NCI-H446 treated with DMSO at 0.1 percent for 48 hours (cell line): ENCODE results near the gene PIK3C2G.
A peak's percentile ranks its signal among the peaks of the same experiment; 100 is the strongest.

ENCODE experiments used
- DNase-seq: peaks from one replicate; lab custom pipeline; 2025; lab: John Stamatoyannopoulos, UW

The PIK3C2G gene

GRCh38 chr12:18275981-18276380 lies 14.7 kb downstream of the PIK3C2G start:
- DNase-seq, result no peak

GRCh38 chr12:18277196-18277595 lies 15.9 kb downstream of the PIK3C2G start:
- no peak for DNase-seq

- no peak for DNase-seq
These were observed 19.4 kb downstream of the PIK3C2G start for GRCh38 chr12:18280728-18281127.

GRCh38 chr12:18281941-18282340 lies 20.6 kb downstream of the PIK3C2G start:
- DNase-seq, result peak; percentile 85

- peak; percentile 46 for DNase-seq
These were observed 22.5 kb downstream of the PIK3C2G start for GRCh38 chr12:18283831-18284230.

- DNase-seq, result no peak
These were observed 23.1 kb downstream of the PIK3C2G start for GRCh38 chr12:18284386-18284785.

GRCh38 chr12:18285161-18285560 lies 23.8 kb downstream of the PIK3C2G start:
- no peak for DNase-seq

GRCh38 chr12:18290386-18290785 lies 29.1 kb downstream of the PIK3C2G start:
- no peak for DNase-seq

GRCh38 chr12:18294889-18295288 lies 33.6 kb downstream of the PIK3C2G start:
- DNase-seq, result no peak

GRCh38 chr12:18296201-18296908 lies 35.0 kb downstream of the PIK3C2G start:
- DNase-seq, result no peak

- no peak for DNase-seq
These were observed 35.6 kb downstream of the PIK3C2G start for GRCh38 chr12:18296909-18297280.

GRCh38 chr12:18297902-18298301 lies 36.6 kb downstream of the PIK3C2G start:
- no peak for DNase-seq

GRCh38 chr12:18302809-18303430 lies 41.6 kb downstream of the PIK3C2G start:
- DNase-seq, result no peak

GRCh38 chr12:18304609-18305008 lies 43.3 kb downstream of the PIK3C2G start:
- DNase-seq, result no peak

- no peak for DNase-seq
These were observed 45.0 kb downstream of the PIK3C2G start for GRCh38 chr12:18306311-18306710.

GRCh38 chr12:18313306-18313705 lies 52.0 kb downstream of the PIK3C2G start:
- DNase-seq, result no peak

- peak; percentile 54 for DNase-seq
These were observed 58.8 kb downstream of the PIK3C2G start for GRCh38 chr12:18320036-18320617.

GRCh38 chr12:18320976-18321375 lies 59.7 kb downstream of the PIK3C2G start:
- DNase-seq, result no peak

GRCh38 chr12:18323159-18323558 lies 61.8 kb downstream of the PIK3C2G start:
- DNase-seq, result no peak

- DNase-seq, result peak; percentile 20
These were observed 65.7 kb downstream of the PIK3C2G start for GRCh38 chr12:18327036-18327435.

GRCh38 chr12:18332173-18332572 lies 70.9 kb downstream of the PIK3C2G start:
- DNase-seq, result peak; percentile 46

- DNase-seq, result no peak
These were observed 78.3 kb downstream of the PIK3C2G start for GRCh38 chr12:18339633-18340032.

GRCh38 chr12:18340186-18340585 lies 78.9 kb downstream of the PIK3C2G start:
- DNase-seq, result no peak
